Right hindlimb (tissue), 1 donor: ENCODE data around the gene ADAMTS17.

Experiments
- DNase-seq: peaks from one replicate; pipeline ENCODE4 v3.0.0-alpha.2; 2018

Gene ADAMTS17, protein sequence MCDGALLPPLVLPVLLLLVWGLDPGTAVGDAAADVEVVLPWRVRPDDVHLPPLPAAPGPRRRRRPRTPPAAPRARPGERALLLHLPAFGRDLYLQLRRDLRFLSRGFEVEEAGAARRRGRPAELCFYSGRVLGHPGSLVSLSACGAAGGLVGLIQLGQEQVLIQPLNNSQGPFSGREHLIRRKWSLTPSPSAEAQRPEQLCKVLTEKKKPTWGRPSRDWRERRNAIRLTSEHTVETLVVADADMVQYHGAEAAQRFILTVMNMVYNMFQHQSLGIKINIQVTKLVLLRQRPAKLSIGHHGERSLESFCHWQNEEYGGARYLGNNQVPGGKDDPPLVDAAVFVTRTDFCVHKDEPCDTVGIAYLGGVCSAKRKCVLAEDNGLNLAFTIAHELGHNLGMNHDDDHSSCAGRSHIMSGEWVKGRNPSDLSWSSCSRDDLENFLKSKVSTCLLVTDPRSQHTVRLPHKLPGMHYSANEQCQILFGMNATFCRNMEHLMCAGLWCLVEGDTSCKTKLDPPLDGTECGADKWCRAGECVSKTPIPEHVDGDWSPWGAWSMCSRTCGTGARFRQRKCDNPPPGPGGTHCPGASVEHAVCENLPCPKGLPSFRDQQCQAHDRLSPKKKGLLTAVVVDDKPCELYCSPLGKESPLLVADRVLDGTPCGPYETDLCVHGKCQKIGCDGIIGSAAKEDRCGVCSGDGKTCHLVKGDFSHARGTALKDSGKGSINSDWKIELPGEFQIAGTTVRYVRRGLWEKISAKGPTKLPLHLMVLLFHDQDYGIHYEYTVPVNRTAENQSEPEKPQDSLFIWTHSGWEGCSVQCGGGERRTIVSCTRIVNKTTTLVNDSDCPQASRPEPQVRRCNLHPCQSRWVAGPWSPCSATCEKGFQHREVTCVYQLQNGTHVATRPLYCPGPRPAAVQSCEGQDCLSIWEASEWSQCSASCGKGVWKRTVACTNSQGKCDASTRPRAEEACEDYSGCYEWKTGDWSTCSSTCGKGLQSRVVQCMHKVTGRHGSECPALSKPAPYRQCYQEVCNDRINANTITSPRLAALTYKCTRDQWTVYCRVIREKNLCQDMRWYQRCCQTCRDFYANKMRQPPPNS

DNA sequence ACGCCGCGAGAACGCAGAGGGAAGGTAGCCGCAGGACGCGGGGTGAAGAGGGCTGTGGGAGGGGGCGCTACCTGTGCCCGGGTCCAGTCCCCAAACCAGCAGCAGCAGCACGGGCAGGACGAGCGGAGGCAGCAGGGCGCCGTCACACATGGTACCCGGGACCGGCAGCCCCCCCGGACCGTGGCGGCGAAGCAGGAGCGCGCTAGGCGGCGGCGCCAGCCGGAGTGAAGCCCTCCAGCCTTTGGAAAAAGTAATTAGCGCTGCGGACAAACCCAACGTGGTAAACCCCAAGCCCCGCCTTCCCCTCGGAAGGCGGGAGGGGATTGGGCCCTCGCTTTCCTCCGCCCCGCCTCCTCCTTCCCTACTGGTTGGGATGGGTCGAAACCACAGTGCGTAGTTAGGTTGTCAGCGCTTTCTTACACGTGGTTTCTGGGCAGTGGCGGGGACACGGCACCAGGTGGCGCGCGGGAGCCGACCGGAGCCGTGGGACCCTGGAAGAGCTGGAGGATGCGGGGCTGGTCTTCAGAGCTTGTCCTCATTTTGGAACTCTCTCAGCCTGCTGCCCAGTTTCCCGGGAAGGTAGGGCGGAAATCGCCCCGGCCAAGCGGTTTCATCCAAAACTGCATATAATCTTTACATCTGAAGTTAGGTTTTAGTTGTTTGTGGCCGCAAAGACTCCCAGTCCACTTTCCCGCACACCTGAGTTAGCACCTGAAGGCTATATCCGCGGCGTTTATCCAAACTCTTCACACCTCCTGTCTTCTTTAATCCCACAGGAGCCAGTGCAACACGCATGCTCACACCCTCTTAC lies at the start of gene ADAMTS17:
ADAMTS17 (minus strand) TSS at position 226 of the 811 bp plus-strand sequence; CDS start at position 150, 76 bp downstream.
- DNase-seq: peak; percentile 99

DNA sequence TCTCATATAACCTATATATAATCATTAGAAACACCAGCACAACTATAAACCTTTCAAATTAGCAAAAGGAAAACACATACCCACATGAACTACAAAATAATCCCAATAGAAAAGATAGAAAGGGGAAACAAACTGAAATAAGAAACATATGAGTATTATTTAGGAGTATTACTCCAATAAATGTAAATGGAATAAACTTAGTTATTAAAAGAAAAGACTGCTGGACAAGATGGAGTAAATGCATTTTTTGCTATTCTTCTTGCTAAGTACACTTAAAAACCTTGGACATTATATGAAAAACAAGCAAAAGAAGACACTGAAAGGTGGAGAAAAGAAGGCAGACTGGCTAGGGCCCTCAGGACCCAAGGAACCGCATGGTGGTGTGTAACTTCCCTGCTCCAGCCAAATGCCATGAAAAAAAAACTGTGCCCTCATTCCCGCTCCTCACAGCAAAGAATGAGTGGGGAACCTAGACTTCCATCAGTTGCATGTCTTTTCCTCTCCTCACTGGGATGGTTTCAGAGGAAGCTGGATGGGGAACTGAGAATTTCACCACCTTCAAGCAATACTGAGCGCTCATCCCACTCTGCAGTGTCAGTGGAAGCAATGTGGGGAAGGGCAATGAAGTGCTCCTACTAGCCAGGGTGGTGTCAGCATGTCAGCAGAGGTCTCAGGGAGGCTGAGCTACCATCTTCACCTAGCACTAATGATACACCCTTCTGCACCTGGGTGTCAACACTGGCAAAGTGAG lies 43.7 kb upstream of the ADAMTS17 start:
- DNase-seq: no peak

DNA sequence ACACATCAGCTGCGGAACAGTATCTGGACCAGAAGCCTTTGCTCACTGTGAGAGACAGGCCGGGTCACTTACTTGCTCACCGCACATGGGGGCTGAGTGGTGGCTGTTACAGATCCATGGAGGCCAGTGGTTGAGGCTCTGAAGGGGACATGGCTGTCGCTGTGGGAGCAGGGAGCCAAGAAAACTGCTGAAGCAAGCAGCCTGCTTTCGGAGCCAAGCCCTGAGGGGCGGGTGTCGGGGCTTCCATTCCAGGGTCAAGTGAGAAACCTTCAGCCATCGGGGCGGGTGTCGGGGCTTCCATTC lies 42.3 kb upstream of the ADAMTS17 start:
- DNase-seq: no peak

DNA sequence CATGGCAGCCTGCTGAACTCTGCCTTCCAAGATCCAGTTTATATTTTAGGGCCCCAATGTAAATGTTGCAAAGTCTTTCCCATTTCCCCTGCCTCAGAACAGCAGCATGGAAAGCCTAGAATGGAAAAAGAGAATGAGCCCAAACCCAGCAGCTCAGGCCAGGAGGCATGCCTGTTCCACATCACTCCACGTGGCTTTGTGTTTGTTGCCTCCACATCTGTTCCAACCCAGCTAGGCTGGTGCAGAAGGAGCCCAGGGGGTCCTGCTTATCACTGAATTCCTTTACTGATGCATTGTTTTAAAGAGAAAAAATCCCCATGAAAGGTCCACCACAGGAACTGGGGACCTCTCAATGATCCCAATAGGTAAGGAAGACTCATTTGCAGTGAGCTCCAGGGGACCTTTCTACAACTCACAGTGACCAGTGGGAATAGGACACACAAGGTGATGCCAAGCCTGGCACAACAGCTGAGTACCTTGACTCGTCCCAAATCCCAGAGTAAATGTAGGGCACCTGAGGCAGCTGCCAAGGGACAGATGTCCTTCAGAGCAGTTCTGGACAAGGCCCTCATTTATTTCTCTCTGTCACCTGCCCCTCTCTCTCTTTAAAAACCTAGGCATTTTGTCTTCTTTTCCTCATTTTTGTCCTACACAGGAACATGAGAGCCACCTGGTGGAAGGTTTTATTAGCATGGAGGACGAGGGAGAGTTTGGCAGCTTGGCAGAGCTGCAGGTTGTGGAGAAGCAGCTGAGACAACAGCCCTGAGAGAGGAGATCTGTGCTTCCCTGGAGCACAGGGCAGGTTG lies 41.7 kb upstream of the ADAMTS17 start:
- peak; percentile 18 for DNase-seq

DNA sequence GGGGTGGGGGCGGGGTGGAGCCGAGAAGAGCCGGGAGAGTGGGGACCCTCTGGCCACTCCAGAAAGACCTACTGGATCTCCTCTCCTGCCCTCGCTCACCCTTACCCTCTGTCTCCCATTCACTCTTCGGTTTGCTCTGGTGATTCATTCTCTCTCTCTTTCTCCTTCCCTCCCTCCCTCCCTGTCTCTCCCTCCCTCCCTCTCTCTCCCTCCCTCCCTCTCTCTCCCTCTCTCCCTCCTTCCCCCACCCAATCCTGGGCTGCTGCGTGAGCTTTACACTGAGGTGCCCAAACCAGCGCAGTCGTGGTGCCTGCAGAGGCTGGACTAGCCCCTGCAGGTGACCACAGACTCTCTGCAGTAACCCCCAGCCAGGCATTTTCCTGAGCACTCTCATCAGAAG lies 32.2 kb upstream of the ADAMTS17 start:
- no peak for DNase-seq

DNA sequence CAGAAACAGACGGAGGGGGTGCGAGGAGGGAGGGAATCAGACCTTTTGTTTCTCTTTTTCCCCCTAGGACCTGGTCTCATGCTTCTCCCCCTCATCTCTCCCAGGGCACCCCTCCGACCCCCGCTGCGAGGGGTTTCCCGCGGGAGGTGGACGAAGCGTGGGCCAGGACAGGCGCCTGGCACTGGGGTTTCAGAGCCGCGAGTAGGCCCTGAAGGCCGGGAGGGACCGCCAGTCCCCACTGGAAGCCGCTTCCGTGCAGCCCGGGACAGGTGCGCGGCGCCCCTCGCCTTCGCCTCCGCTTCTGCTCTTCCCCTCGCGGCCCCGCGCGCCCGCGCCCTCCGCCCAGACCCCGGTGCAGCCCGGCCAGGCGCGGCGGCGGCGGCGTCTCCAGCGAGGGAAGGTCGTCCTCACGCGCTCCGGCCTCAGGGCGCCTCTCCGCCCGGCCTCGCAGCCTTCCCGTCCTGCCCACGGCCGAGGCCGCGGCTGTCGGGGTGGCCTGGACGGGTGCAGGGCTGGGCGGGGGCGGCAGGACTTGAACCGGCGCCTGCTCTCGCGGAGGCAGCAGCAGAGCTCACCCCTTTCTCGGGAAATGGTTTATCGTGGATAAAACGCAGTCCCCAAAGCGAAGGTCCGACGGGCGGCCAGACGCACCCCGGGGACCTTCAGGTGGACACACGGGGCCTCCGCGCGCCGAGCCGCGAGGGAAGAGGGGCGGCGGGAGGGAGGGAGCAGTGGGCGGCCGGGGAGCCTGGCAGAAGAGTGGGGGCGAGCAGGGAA lies 31.5 kb upstream of the ADAMTS17 start:
- peak; percentile 32 for DNase-seq

DNA sequence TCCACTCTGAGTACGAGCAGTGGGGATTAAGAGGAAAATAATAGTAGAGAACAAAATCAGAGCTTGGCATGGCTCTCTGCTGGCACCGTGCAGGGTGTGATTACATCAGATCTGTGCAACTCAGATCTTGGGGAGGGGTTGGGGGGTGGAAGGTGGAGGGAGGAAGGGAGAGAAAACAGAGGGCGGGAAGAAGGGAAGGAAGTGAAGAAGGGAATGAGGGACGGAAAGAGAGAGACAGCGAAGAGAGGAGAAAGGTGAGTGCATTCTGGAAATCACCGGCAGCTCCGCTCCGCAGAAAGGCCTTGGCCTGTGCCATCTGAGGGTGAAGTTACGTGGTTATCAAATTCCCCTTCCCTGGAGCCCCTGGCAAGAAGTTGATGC lies 31.0 kb upstream of the ADAMTS17 start:
- peak; percentile 35 for DNase-seq

DNA sequence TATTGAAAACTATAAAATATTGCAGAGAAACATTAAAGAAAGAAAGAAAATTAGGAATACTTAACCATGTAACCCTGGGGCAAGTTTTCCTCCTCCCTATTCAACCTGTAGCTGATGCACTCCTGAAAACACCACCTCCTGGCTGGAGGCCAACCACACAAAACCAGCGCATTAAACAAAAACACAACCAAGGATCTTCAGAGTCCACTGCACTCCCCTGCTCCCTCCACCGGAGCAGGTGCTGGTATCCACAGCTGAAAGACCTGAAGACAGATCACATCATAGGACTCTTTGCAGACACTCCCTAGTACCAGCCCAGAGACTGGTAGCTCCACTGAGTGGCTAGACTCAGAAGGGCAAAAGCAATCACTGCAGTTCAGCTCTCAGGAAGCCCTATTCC lies 13.6 kb upstream of the ADAMTS17 start:
- no peak for DNase-seq

DNA sequence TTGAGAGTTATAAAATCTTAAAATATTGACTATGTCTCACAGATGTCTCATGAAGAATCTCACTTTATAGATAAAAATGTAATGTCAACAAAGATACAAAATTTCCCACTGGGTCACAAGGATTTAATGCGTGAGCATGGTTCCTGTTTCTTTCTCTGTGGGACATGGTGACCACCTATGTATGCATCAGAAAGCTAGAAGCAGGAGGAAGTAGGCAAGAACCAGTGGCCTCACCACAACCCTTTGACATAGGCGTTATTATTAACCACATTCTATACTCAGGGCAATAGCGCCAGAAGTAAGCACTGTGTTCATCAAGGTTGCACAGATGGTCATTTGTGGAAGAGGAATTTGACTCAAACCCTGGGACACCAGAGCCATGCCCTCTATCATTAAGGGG lies 11.7 kb upstream of the ADAMTS17 start:
- no peak for DNase-seq

DNA sequence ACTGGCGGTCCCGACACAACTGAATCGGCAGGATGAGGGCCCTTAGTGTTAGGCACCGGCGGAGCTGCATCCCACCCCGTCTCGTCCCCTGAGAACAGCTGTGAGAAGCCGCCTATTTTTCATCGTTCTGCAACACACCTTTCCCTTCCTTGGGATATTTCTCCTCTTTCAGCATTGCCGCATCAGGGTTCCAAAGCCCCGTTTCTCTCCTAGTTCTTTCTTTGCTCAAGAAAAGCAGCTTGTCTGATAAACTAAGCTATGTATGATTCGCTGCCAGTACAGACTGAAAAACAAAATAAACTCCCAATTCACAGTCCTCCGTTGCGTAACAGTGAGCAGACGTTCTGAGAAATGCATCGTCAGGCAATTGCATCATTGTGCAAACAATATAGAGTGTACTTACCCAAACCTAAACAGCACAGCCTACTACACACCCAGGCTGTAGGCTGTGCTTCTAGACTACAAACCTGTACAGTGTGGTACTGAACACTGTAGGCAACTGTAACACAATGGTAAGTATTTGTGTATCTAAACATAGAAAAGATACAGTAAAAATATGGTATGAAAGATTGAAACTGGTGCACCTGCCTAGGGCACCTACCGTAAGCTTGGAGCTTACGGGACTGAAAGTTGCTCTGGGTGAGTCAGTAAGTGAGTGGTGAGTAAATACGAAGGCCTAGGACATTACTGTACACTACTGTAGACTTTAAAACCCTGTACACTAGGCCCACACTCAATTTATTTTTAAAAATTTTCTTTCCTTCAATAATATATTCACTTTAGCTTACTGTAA lies 8.9 kb upstream of the ADAMTS17 start:
- DNase-seq: no peak

DNA sequence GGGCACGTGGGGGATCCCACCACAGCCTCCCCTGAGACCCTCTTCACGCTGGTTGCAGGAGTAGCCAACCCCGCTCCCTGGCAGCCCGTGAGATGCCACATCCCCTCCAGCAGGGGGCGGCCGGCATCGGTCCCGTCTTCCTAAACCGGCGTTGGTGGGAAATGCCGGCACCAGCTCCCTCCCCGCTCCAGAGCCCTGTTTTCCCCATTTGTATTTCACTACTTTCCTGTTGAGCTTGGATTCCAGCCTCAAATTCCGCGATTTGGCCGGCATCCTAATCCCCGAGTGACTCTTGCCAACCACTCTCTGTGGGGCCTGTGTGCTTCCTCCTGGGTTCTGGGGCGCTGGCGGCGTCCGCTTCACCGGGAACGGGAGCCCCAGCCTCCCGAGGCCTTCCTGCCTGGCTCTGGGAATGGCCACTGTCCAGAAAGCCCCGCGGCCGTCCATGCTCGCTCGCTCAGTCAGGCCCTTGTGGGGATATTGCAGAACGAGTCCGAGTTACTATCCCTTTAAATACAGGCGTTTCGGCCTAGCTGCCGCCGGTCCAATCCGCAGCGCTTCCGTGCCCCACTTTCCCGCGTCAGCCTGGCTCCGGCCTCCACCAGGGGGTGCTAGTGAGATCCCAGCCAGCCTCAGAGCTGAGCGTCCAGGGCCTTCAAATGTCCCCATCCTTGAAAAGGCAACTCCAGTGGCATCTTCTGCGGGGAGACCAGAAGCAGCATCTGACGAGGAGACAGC lies 8.1 kb upstream of the ADAMTS17 start:
- peak; percentile 98 for DNase-seq

DNA sequence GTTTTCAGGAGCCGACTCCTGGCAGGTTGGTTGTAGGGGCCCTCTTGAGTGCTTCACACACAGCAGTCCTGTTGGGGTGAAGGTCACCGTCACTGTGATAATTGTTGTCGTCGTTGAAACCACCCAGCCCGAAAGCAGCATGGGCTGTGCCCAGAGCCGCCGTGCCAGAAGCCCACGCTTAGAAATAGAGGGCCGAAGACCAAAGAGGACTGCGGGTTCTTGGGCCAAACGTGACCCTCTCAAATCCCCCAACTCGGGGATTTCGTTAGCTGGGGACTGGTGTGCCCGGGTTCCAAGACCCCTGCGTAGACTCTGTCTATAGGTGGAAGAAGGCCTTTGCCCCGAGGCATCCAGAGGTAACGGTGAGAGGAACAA lies 7.5 kb upstream of the ADAMTS17 start:
- no peak for DNase-seq

DNA sequence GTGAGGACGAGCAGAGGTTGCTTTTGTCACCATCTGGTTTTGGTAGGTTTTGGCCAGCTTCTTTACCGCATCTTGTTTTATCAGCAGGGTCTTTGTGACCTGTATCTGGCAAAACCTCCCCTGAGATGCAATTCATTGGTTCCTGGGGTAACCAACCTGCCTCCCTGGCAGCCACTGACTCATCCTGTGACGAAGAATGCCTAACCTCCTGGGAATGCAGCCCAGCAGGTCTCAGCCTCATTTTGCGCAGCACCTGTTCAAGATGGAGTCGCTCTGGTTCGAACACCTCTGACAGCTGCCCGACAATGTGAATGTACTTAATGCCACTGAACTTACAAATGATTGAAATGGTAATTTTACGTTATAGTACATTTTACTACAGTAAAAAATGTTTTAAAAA lies 6.8 kb upstream of the ADAMTS17 start:
- DNase-seq: no peak

DNA sequence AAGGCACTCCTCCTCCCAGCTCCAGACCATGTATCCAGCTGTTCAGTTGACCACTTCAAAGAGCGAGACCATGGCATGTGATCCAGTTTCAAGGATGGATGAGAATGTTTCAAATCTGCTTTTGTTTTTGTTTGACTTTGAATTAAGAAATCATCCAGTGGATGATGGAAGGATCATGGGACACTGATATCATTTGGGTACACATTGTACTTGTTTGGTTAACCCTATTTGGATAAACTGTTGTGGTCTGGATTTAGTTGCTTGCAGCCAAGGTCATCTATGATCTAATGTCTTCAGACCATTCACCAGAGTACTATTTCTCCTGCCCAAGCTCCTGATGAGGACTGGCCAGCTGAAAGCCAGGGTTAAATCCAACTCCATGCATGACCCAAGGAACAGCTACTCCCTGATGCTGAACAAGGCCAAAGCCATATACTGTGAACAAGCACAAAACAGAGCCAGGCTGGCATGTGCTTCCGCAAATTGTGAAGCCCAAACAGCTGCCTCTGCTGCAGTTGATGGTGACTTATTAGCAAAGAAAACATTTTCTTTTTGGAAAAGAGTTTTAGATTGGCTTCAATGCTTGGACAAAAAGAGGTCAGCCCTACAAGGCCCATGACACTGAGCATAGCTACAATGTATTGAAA lies 5.2 kb upstream of the ADAMTS17 start:
- no peak for DNase-seq

DNA sequence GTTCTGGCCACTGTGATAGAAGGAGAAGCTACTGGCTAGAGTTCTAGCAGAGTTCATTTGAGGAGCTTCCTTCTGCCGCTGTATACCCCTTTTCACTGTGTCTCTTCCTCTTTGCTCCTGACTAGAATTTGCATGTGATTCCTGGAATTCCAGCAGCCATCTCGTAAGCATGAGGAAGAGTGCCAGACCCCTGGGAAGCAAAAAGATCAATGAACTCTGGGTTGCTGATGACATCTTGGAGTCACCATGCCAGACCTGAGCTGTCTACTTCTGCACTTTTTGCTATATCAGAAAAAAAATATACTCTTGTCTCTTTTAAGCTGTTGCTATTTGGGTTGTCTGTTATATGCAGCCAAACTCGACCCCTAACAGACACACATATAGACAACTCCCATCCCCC lies 3.7 kb upstream of the ADAMTS17 start:
- no peak for DNase-seq

DNA sequence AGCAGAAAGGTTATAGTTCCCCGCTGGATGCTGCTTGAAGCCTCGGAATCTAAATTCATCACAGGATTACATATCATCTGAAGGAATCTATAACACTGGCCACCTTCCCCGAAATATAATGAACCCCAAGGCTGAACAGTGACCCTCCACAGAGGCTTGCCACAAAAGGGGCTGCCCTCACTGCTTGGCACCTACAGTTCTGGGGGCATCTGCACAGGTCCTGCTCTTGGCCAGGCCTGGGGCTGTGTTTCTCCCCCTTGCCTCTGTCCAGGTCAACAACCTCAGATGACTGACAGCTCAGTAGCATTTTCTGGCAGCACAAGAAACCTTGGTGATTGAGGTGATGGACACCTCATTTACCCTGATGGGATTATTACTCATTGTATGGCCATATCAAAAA lies 1.5 kb upstream of the ADAMTS17 start:
- DNase-seq: no peak

DNA sequence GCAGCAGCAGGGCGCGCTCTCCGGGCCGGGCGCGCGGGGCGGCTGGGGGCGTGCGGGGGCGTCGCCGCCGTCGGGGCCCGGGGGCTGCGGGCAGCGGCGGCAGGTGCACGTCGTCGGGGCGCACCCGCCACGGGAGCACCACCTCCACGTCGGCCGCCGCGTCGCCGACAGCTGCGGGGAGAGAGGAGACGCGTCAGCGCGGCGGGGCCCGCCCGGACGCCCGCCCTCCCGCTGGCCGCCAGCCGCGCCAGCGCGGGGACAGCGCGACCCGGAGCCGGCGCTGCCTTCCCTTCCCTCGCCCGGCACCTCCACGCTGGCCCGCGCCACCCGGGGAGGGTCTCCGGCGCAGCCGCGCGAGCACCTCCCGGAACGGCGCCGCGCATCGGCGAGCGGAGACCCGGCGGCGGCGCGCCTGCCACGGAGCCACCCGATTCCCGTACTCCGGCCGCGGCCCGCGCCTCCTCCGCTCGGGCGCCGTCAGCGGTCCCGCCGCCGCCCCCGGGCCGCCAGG lies 481 bp downstream of the ADAMTS17 start:
- no peak for DNase-seq

DNA sequence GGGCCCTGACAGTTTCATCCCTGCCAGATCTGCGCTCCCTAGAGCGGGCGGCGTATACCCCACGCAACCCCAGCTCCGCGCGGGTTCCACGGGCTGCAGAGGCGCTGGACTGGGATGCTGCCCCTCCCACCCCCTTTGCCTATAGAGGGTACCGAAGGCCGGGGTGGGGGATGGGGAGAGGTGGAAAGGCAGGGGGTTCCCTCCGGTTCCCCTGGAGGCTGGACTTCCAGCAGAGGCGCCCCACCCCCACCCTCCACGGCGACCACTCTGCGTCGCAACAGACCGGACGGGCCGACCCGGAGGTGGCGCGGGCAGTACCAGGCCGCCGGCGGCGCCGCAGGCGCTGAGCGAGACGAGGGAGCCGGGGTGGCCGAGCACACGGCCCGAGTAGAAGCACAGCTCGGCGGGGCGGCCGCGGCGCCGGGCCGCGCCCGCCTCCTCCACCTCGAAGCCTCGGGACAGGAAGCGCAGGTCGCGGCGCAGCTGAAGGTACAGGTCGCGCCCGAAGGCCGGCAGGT lies 995 bp downstream of the ADAMTS17 start:
- DNase-seq: peak; percentile 42
